Activated naive CD8-positive, alpha-beta T cell (primary cell): ENCODE results near the gene SKOR1.

Source experiments
- H3K27ac Mint-ChIP-seq: one replicate; pipeline ENCODE4 v1.8.0; 2021; ENCODE audit warnings: mixed read lengths
- H3K27me3 Mint-ChIP-seq: one replicate; pipeline ENCODE4 v1.8.0; 2021; ENCODE audit warnings: mixed read lengths
- H3K36me3 Mint-ChIP-seq: one replicate; pipeline ENCODE4 v1.8.0; 2021; ENCODE audit warnings: mixed read lengths
- H3K4me1 Mint-ChIP-seq: one replicate; pipeline ENCODE4 v1.8.0; 2021; ENCODE audit warnings: low read depth, mixed read lengths
- H3K4me3 Mint-ChIP-seq: one replicate; pipeline ENCODE4 v1.8.0; 2021; ENCODE audit warnings: mild to moderate bottlenecking, mixed read lengths
- H3K9me3 Mint-ChIP-seq: one replicate; pipeline ENCODE4 v1.8.0; 2021; ENCODE audit warnings: low read depth, mixed read lengths

The SKOR1 gene

DNA sequence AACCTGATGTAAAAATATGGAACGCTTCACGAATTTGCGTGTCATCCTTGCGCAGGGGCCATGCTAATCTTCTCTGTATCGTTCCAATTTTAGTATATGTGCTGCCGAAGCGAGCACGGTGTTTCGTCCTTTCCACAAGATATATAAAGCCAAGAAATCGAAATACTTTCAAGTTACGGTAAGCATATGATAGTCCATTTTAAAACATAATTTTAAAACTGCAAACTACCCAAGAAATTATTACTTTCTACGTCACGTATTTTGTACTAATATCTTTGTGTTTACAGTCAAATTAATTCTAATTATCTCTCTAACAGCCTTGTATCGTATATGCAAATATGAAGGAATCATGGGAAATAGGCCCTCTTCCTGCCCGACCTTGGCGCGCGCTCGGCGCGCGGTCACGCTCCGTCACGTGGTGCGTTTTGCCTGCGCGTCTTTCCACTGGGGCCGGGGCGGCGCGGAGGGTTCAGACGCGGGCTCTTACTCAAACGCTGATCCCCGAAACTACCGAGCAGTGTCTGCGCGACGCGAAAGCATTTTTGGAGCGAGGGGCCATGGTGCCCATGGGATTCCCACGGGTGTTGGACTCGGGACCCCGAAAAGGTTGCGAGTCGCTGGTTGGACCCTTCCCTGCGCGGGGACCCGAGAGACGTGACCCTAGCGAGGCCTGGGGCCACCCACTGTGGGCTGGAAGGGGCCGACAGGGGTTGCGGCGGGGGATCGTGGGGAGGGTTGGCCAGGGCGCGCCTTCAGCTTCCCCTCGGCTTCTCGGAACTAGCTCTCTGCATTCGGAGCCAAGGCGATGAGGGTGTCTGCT, 14.8 kb downstream of the SKOR1 start, which contains the start of gene RNU6-1:
RNU6-1 (minus strand) TSS at position 117 of the 820 bp plus-strand sequence.
- Mint-ChIP-seq H3K27ac (peak within 1 kb of the TSS; percentile 97), H3K27me3 (no peaks in the 10 kb centered on the region), H3K36me3 (no peaks in the 10 kb centered on the region), H3K4me3 (peak within 1 kb of the TSS; percentile 92), H3K9me3 (no peaks in the 10 kb centered on the region), H3K4me1 (peaks cover 29% of the 10 kb centered on the region)

DNA sequence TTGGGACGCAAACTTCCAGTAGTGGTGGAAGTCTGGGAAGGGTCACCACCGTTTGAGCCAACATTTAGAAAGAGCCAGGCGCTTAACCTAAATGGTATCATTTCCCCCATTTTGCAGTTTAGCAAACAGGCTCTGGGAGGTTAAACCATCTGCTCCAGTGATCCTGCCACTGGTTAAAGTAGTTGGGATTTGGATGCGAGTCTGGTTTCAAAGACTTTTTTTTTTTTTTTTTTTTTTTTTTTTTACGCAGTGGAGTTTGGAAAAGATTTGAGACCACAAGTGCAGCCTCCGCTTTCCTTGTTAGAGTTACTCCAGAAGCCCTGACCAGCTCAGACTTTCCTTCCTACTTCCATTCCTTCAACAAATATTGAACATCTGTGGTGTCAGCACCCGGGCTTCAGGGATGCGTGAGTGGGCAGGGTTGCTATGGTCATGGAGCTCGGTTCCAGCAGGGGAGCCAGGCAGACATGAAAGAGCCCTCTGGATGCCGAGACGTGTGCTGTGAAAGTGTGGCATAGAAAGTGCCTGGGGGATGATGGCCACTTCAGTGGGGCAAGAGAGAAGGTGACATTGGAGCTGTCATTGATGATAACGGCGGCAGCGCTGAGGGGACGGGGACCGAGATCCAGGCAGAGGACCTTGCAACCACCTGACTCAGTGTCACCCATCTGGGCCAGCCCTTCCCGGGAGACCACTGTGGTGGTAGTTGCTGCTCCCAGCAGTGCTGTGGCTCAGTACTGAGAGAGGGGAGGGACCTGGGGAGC, 15.6 kb downstream of the SKOR1 start:
- H3K9me3 Mint-ChIP-seq = no peaks in the 10 kb centered on the region

DNA sequence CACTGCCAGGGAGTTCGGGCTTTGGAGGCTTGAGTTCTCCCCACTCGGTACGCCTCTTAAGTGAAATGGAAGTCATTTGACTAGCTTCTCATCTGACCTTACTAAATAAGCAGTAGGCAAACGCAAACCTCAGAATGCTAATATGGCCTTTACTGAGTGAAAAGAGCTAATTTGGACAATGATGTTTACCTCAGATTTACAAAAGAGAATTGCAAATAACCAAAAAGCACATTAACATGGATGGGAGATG, 16.1 kb downstream of the SKOR1 start:
- Mint-ChIP-seq H3K4me1 (peaks cover 23% of the 10 kb centered on the region), H3K27me3 (no peaks in the 10 kb centered on the region), H3K36me3 (no peaks in the 10 kb centered on the region), H3K27ac (no peak overlapping the region), H3K4me3 (peak overlapping the region; percentile 92), H3K9me3 (no peaks in the 10 kb centered on the region)

More for the DNA sequence above, 15.6 kb downstream of the SKOR1 start:
- peaks cover 28% of the 10 kb centered on the region for H3K4me1 Mint-ChIP-seq
- H3K27me3 Mint-ChIP-seq = no peaks in the 10 kb centered on the region
- H3K27ac Mint-ChIP-seq = peak overlapping the region; percentile 97
- no peaks in the 10 kb centered on the region for H3K36me3 Mint-ChIP-seq
- peak overlapping the region; percentile 92 for H3K4me3 Mint-ChIP-seq

DNA sequence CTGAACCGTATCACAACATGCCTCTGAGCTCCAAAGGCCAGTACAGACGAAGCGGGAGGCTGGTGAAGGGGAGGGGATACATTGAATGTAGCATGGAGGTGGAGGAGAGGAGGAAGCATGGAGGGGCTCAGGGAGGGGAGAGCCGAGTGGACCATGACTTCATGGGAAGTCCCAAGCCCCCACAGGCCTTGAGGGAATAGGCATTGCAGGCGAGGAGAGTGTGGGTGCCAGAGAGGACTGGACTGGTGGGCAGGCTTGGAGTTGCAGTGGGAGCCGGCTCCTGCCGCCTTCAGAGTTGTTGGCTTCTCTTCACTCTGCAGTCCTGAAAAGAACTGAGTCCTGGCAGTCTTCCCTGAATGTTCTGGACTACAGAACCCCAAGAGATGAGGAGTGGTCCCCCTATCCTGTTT, 17.8 kb downstream of the SKOR1 start:
- Mint-ChIP-seq H3K4me3 (no peak overlapping the region), H3K27ac (no peak overlapping the region), H3K9me3 (no peaks in the 10 kb centered on the region), H3K4me1 (peaks cover 22% of the 10 kb centered on the region), H3K27me3 (no peaks in the 10 kb centered on the region), H3K36me3 (no peaks in the 10 kb centered on the region)

DNA sequence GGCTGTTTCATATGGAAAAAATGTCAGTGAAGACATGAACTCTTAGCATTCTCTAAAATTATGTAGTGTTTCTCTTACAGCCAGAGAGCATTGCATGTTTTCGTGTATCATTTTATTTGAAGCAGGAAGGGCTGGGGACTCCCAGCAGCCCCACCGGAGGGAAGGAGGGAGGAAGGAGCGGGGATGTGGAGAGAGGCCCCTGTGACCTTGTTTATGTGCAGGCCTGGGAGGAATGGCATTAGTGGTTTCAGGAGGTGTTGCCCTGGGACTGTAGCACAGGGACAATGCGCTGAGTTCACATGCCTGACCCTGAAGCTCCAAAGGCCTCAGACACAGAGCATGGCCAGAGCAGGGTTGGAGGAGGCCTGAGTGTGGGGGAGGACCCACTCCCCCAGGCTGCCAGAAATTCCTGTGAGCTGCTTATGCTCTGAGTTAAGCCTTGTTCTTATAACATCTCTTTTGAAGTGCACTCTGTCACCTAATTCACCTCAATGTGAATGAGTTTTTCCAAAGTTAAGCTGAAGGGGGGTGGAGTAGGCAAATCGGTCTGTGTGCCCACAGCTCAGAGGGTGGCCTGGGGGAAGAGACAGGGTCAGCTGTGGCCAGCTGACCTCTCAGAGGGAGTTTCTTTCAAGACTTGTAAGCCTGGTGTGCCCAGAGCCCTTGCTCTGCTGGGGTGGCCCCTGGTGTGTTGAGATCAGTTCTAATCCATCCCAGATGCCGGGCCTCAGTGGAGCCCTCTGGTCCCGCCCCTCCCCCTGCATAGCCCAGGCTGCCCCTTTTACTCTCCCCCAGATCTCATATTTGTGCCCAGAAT, 18.5 kb downstream of the SKOR1 start:
- peaks cover 1% of the 10 kb centered on the region for H3K27me3 Mint-ChIP-seq
- H3K27ac Mint-ChIP-seq = no peak overlapping the region
- H3K9me3 Mint-ChIP-seq = no peaks in the 10 kb centered on the region
- H3K4me1 Mint-ChIP-seq = peaks cover 19% of the 10 kb centered on the region
- H3K4me3 Mint-ChIP-seq = no peak overlapping the region
- no peaks in the 10 kb centered on the region for H3K36me3 Mint-ChIP-seq

DNA sequence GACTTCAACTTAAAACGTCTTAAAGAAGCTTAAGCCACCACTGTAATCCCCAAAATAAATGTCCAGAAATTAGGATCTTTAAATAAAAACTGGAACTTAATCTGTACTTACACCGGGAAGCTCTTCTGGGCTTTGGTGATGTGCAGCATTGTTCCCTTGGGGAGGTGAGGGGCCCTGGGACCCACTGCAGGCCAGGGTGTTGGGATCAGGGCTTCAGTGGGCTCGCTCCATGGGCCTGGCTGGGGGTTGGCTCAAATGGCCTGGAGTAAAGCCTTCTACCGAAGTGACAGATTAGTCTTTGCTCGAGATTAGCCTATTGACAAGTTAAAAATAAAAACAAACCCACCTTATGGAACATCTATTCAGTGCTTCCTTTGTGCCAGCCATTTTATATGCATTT, 20.7 kb downstream of the SKOR1 start:
- no peak overlapping the region for H3K27ac Mint-ChIP-seq
- H3K4me3 Mint-ChIP-seq = no peak overlapping the region
- H3K36me3 Mint-ChIP-seq = no peaks in the 10 kb centered on the region
- peaks cover 7% of the 10 kb centered on the region for H3K4me1 Mint-ChIP-seq
- H3K9me3 Mint-ChIP-seq = no peaks in the 10 kb centered on the region
- H3K27me3 Mint-ChIP-seq = peaks cover 1% of the 10 kb centered on the region

DNA sequence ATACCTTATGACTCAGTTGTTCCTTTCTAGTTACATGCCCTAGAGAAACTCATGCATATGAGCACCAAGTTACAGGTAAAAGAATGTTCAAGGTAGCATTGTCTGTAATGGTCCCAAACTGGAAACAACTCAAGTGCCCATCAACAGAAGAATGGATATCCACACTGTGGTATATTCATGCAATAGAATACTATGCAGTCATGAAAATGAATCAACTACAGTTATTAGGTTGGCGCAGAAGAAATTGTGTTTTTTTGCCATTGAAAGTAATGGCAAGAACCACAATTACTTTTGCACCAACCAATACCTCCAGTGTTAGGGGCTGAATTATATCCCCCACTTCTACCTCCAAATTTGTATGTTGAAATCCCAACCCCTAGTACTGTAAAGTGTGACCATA, 24.2 kb downstream of the SKOR1 start:
- Mint-ChIP-seq H3K4me1 (peaks cover 2% of the 10 kb centered on the region), H3K9me3 (no peaks in the 10 kb centered on the region), H3K27me3 (peaks cover 6% of the 10 kb centered on the region), H3K4me3 (no peak overlapping the region), H3K36me3 (no peaks in the 10 kb centered on the region), H3K27ac (no peak overlapping the region)

DNA sequence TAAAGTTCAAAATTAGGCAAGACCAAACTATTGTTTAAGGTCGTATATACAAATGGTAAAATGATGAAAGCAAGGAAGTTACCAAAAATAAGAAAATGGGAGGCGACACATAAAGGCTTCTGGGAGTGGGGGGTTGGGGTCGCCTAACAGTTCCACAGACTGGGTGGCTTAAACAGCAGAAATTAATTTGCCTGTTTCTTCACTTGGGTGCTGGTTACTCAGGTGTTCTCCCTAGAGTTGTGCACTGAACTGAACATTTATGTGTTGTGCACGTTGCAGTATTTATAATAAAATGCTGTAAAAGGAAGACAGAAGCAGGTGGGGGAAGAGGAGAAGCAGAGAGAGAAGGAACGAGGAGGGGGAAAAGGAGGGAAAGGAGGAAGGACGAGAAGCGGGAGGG, 25.0 kb downstream of the SKOR1 start:
- no peaks in the 10 kb centered on the region for H3K36me3 Mint-ChIP-seq
- peaks cover 2% of the 10 kb centered on the region for H3K4me1 Mint-ChIP-seq
- no peak overlapping the region for H3K4me3 Mint-ChIP-seq
- peaks cover 6% of the 10 kb centered on the region for H3K27me3 Mint-ChIP-seq
- H3K9me3 Mint-ChIP-seq = no peaks in the 10 kb centered on the region
- no peak overlapping the region for H3K27ac Mint-ChIP-seq

DNA sequence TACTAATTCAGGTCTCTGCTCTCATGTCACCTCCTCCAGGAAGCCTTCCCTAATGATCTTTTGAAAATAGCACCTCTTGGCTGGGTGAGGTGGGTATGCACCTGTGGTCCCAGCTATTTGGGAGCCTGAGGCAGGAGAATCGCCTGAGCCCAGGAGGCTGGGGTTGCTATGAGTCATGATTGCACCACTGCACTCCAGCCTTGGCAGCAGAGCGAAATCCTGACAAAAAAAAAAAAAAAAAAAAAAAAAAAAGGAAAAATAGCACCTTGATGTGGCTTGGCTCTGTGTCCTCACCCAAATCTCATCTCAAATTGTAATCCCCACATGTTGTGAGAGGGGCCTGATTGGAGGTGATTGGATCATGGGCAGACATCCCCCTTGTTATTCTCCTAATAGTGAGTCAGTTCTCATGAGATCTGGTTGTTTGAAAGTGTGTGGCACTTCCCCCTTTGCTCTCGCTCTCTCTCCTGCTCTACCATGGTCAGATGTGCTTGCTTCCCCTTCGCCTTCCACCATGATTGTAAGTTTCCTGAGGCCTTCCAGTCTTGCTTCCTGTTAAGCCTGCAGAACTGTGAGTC, 25.8 kb downstream of the SKOR1 start:
- Mint-ChIP-seq H3K27me3 (peaks cover 6% of the 10 kb centered on the region), H3K4me1 (peaks cover 2% of the 10 kb centered on the region), H3K27ac (no peak overlapping the region), H3K4me3 (no peak overlapping the region), H3K36me3 (no peaks in the 10 kb centered on the region), H3K9me3 (no peaks in the 10 kb centered on the region)

DNA sequence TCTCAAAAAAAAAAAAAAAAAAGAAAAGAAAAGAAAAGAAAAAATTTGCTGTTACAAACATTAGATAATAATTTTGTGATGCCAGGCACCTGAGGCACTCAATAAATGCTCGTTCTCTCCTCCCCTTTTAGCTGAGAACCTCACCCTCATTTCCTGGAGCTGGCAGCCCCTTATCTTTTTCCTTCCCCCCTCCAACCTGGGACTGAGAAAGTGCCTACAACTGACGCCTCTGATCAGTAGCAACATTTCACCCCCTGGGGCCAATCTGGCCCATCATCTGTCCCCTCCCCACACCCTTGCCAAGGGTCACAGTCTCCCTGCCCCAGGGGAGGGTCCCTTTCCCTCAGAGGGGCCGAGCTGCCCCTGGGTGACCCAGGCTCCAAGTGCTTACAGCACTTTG, 27.1 kb downstream of the SKOR1 start:
- H3K27me3 Mint-ChIP-seq = peaks cover 6% of the 10 kb centered on the region
- no peaks in the 10 kb centered on the region for H3K9me3 Mint-ChIP-seq
- no peak overlapping the region for H3K27ac Mint-ChIP-seq
- H3K4me3 Mint-ChIP-seq = no peak overlapping the region
- no peaks in the 10 kb centered on the region for H3K36me3 Mint-ChIP-seq
- peaks cover 2% of the 10 kb centered on the region for H3K4me1 Mint-ChIP-seq

DNA sequence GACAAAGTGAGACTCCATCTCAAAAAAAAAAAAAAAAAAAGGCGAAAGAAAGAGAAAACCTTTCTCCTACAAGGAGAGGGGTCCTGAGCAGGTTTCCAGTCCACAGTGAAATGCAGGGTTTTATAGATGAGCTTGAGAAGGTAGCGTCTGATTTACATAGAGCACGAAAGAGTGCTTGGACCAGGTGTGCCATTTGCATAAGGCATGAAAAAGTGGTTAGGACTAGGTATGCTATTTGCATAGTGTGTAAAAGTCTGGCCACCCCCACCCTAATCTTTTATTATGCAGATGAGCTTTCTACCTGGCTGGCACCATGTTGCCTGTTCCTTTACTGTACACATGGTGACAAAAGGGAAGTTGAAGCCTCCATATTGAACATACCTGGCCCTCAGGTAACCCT, 28.1 kb downstream of the SKOR1 start:
- H3K36me3 Mint-ChIP-seq = no peaks in the 10 kb centered on the region
- H3K4me3 Mint-ChIP-seq = no peak overlapping the region
- H3K9me3 Mint-ChIP-seq = no peaks in the 10 kb centered on the region
- no peak overlapping the region for H3K27ac Mint-ChIP-seq
- peaks cover 2% of the 10 kb centered on the region for H3K4me1 Mint-ChIP-seq
- peaks cover 5% of the 10 kb centered on the region for H3K27me3 Mint-ChIP-seq

DNA sequence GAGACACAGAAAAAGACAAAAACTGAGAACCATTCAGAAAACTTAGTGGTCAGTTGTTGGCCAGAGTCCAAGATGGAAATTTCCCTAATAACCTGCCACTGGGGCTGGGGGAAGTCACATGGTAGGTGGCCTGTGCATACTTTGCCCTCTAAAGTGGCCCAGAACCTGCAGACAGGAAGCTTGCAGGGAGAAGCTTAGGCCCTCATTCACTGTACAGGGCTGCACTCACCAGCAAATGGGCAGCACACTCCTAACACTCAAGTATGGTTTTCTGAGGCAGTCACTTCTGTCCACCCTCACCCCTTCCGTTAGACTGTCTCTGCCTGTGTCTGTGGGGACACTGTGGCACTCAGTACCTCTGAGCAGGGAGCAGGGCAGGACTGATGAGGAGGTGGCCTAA, 29.0 kb downstream of the SKOR1 start:
- Mint-ChIP-seq H3K36me3 (no peaks in the 10 kb centered on the region), H3K4me1 (peaks cover 2% of the 10 kb centered on the region), H3K4me3 (no peak overlapping the region)

DNA sequence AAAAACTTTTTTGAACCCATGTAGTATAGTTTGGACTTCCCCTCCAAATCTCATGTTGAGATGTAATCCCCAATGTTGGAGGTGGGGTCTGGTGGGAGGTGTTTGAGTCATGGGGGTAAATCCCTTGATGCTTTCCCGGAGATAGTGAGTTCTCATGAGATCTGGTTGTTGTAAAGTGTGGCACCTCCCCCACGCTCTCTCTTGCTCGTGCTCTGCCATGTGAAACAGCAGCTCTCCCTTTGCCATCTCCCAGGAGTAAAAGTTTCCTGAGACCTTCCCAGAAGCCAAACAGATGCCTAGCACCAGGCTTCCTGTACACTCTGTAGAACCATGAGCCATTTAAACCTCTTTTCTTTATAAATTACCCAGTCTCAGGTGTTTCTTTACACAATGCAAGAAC, 30.5 kb downstream of the SKOR1 start:
- Mint-ChIP-seq H3K9me3 (no peaks in the 10 kb centered on the region), H3K36me3 (no peaks in the 10 kb centered on the region), H3K4me1 (peaks cover 2% of the 10 kb centered on the region), H3K4me3 (no peak overlapping the region), H3K27ac (no peak overlapping the region), H3K27me3 (peaks cover 5% of the 10 kb centered on the region)

More for the DNA sequence above, 29.0 kb downstream of the SKOR1 start:
- Mint-ChIP-seq H3K27me3 (peaks cover 5% of the 10 kb centered on the region), H3K27ac (no peak overlapping the region), H3K9me3 (no peaks in the 10 kb centered on the region)

DNA sequence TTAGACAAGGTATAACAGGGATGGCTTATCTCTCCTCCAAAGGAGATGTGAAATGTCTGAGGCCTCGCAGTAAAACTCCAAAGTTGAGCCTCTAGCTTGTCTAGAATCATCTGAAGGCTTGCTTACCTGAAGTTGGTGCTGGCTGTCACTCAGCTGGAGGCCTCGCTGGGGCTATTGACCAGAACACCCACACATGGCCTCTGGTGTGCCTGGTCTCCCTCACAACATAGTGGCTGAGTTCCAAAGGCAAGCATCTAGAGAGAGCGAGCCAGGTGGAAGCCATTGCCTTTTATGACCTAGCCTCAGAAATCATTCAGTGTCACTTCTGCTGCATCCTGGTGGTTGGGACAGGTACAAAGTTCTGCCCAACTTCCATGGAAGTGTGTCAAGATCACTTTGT, 31.9 kb downstream of the SKOR1 start:
- no peaks in the 10 kb centered on the region for H3K4me1 Mint-ChIP-seq
- H3K27me3 Mint-ChIP-seq = peaks cover 4% of the 10 kb centered on the region
- H3K4me3 Mint-ChIP-seq = no peak overlapping the region
- no peak overlapping the region for H3K27ac Mint-ChIP-seq
- no peaks in the 10 kb centered on the region for H3K36me3 Mint-ChIP-seq
- H3K9me3 Mint-ChIP-seq = no peaks in the 10 kb centered on the region
